Fibroblast of lung (primary cell): ENCODE measurements around the gene ZNF521. TPM values are rescaled to one million over a fixed set of nuclear protein-coding genes. Genes with fewer than 3 reads are reported as not detected.

Experiments used
- DNase-seq, 2 donors: peaks; one replicate each; pipeline versions ENCODE4 v3.0.0 to v3.0.0-alpha.2; 2010; ENCODE audit warnings: low read depth in 2 of 2
- H2AFZ ChIP-seq: 2 replicates; pipeline ENCODE4 v1.5.1; 2012; ENCODE audit warnings: low read length, control low read depth, inconsistent platforms
- H3K27ac ChIP-seq: 2 replicates; pipeline ENCODE4 v1.5.1; 2011; ENCODE audit warnings: low read length, control low read depth; ENCODE audit not compliant: insufficient read depth
- H3K27me3 ChIP-seq: 2 replicates; pipeline ENCODE4 v1.5.1; 2011; ENCODE audit warnings: mild to moderate bottlenecking, low read length; ENCODE audit not compliant: control insufficient read depth, insufficient read depth
- H3K36me3 ChIP-seq: 2 replicates; pipeline ENCODE4 v1.5.1; 2011; ENCODE audit warnings: low read length; ENCODE audit not compliant: control insufficient read depth, insufficient read depth
- H3K4me1 ChIP-seq: 2 replicates; pipeline ENCODE4 v1.5.1; 2011; ENCODE audit warnings: low read length; ENCODE audit not compliant: control insufficient read depth, insufficient read depth; ENCODE audit errors: extremely low read depth
- H3K4me2 ChIP-seq: 2 replicates; pipeline ENCODE4 v1.5.1; 2011; ENCODE audit warnings: low read length, control low read depth; ENCODE audit not compliant: insufficient read depth; ENCODE audit errors: extremely low read depth
- H3K4me3 ChIP-seq, 4 experiments: fragments of 200-600 bp in 1 of 4; sonication (generic) in 1 of 4; replicated peaks in 1 of 4; 2 replicates each; pipeline ENCODE4 v1.5.1; 2011 to 2016; ENCODE audit warnings: low read length in 4 of 4, low read depth in 3 of 4, mild to moderate bottlenecking in 3 of 4, control low read depth in 2 of 4, inconsistent platforms in 1 of 4, mixed read lengths in 1 of 4; ENCODE audit not compliant: insufficient read depth in 1 of 4; ENCODE audit errors: control extremely low read depth in 1 of 4
- H3K79me2 ChIP-seq: 2 replicates; pipeline ENCODE4 v1.5.1; 2012; ENCODE audit warnings: mild to moderate bottlenecking, low read length, inconsistent platforms; ENCODE audit not compliant: control insufficient read depth, insufficient read depth
- H3K9ac ChIP-seq: 2 replicates; pipeline ENCODE4 v1.5.1; 2011; ENCODE audit warnings: mild to moderate bottlenecking, low read length, control low read depth; ENCODE audit not compliant: insufficient read depth
- H3K9me3 ChIP-seq: 2 replicates; pipeline ENCODE4 v1.5.1; 2012; ENCODE audit warnings: low read depth, low read length; ENCODE audit not compliant: control insufficient read depth, insufficient read depth
- H4K20me1 ChIP-seq: 2 replicates; pipeline ENCODE4 v1.5.1; 2011; ENCODE audit warnings: low read length; ENCODE audit not compliant: control insufficient read depth, insufficient read depth; ENCODE audit errors: extremely low read depth
- EZH2 ChIP-seq: IDR thresholded peaks from 2 replicates; pipeline ENCODE4 v1.5.1; 2012; ENCODE audit warnings: low read length, control low read depth, mild to moderate bottlenecking; ENCODE audit errors: missing control alignments
- polyA plus RNA-seq, 2 donors: library from polyadenylated mRNA; depleted of rRNA in 1 of 2; stranded (reverse) in 1 of 2; unstranded in 1 of 2; fragments of >200 nt; gene quantifications; 2 replicates each; pipeline ENCODE4 v1.2.1, GENCODE V29; 2011 to 2012; ENCODE audit warnings: missing spikeins in 1 of 2
- total RNA-seq: library from RNA; depleted of rRNA; stranded (reverse); fragments of >200 nt; gene quantifications from 2 replicates; pipeline ENCODE4 v1.2.1, GENCODE V29; 2014
- TF ChIP-seq, protein P1 (sequence below), 2 donors: IDR thresholded peaks in 1 of 2; conservative IDR thresholded peaks in 1 of 2; 1 replicate in 1 of 2; 2 replicates in 1 of 2; pipeline ENCODE4 v1.5.1; 2011 to 2012; ENCODE audit warnings: low read length in 2 of 2, control low read depth in 1 of 2, inconsistent platforms in 1 of 2, low read depth in 1 of 2, mild to moderate bottlenecking in 1 of 2

The ZNF521 gene
- total and polyA plus RNA-seq, 2 donors (not counting 1 experiment from before 2014, with no cell fraction given): 25.2 to 43.6 TPM

DNA sequence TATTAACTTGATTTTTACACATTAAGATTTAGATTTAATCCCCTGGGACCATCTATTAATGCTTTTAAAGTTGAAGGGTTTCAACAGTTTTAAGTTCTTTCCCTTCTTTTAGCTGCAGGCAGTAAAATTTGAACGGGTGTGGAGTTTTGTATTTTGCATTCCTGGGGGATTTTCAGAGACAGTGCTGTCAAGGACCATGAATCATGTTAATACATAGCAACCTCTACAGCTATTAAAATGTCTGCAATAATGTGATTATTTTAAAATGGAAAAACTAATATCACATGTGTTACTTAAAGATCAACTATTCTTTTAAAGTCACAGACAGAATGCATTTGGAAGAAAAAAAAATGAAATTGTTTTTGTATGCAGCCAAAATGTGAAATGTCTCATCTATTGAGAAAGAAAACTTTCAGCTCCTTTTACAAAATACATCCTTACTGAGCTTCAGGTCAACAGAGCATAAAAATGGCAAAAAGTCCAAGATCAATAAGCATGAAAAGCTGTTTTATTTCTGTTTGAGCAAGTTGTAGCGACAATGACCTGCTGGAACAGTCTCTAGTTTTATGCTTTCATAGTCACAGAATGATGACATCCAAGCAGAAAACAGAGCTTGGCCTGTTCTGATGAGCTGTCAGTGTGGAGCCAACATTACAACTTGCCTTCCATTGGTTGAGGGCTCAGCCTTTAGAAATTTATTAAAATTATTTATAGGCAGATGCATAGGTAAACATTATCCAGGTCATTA is 21.6 kb upstream of the ZNF521 start:
- no peaks in the 10 kb centered on the region for H3K4me1 ChIP-seq
- DNase-seq: no peak
- no peaks in the 10 kb centered on the region for H3K9me3 ChIP-seq
- no peak overlapping the region for H3K27ac ChIP-seq
- no peak overlapping the region for H3K9ac ChIP-seq
- H3K4me2 ChIP-seq: no peak overlapping the region
- no peak overlapping the region for H2AFZ ChIP-seq
- no peaks in the 10 kb centered on the region for H3K27me3 ChIP-seq
- H4K20me1 ChIP-seq: no peaks in the 10 kb centered on the region
- H3K79me2 ChIP-seq: no peaks in the 10 kb centered on the region
- no peak for TF ChIP-seq EZH2
- TF ChIP-seq, protein P1, sequence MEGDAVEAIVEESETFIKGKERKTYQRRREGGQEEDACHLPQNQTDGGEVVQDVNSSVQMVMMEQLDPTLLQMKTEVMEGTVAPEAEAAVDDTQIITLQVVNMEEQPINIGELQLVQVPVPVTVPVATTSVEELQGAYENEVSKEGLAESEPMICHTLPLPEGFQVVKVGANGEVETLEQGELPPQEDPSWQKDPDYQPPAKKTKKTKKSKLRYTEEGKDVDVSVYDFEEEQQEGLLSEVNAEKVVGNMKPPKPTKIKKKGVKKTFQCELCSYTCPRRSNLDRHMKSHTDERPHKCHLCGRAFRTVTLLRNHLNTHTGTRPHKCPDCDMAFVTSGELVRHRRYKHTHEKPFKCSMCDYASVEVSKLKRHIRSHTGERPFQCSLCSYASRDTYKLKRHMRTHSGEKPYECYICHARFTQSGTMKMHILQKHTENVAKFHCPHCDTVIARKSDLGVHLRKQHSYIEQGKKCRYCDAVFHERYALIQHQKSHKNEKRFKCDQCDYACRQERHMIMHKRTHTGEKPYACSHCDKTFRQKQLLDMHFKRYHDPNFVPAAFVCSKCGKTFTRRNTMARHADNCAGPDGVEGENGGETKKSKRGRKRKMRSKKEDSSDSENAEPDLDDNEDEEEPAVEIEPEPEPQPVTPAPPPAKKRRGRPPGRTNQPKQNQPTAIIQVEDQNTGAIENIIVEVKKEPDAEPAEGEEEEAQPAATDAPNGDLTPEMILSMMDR (conservative IDR thresholded peaks at IDR 0.05 in 1 of 2, IDR thresholded peaks at IDR 0.05 in 1 of 2; ENCODE audit: low read depth in 1 of 2, low read length in 2 of 2): no peak
- H3K36me3 ChIP-seq: no peaks in the 10 kb centered on the region
- no peak overlapping the region for H3K4me3 ChIP-seq

DNA sequence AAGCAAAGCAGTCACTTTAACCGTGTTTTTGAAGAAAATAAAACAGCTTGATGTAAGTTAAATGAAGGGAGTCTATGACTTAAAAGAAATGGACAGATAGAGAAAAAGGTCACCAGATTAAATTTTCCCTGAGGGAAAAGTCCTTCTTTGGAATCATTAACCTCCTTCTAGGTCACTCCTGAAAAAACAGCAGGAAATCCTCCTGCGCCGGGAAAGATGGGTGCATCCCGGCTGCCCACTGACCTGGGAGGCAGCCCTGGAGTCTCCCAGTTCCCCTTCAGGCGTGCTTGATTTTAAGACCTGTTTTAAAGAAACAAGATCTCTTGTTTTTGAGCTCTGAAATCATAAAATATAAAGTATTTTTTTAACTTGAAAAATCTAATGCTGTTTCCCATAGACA is 18.4 kb upstream of the ZNF521 start:
- H4K20me1 ChIP-seq: no peaks in the 10 kb centered on the region
- no peak for TF ChIP-seq EZH2
- TF ChIP-seq, protein P1 (conservative IDR thresholded peaks at IDR 0.05 in 1 of 2, IDR thresholded peaks at IDR 0.05 in 1 of 2; ENCODE audit: low read depth in 1 of 2, low read length in 2 of 2): no peak
- H3K4me3 ChIP-seq: no peak overlapping the region
- no peaks in the 10 kb centered on the region for H3K27me3 ChIP-seq
- no peak for DNase-seq
- H3K4me1 ChIP-seq: no peaks in the 10 kb centered on the region
- H3K36me3 ChIP-seq: no peaks in the 10 kb centered on the region
- H3K4me2 ChIP-seq: no peak overlapping the region
- H3K27ac ChIP-seq: no peak overlapping the region
- no peaks in the 10 kb centered on the region for H3K79me2 ChIP-seq
- no peak overlapping the region for H3K9ac ChIP-seq
- no peak overlapping the region for H2AFZ ChIP-seq
- no peaks in the 10 kb centered on the region for H3K9me3 ChIP-seq

DNA sequence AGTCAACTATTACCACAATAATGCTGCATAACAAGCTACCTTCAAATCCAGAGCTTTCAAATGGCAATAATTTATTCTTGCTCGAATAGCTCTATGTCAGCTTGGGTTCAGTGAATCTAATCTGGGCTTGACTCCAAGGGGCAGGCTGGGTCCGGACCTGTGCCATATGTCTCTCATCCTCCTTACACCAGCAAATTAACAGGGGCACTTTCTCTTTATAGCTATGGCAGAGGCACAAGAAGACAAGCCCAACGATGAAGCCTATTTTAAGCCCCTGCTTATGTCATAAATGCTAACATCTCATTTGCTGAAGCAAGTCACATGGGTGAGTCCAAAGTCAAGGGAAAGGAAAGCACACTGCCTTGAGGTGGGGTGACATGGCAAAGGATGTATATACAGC is 13.3 kb upstream of the ZNF521 start:
- no peak overlapping the region for H2AFZ ChIP-seq
- no peak overlapping the region for H3K27ac ChIP-seq
- H4K20me1 ChIP-seq: no peaks in the 10 kb centered on the region
- H3K9me3 ChIP-seq: no peaks in the 10 kb centered on the region
- H3K36me3 ChIP-seq: no peaks in the 10 kb centered on the region
- no peak for TF ChIP-seq EZH2
- TF ChIP-seq, protein P1 (conservative IDR thresholded peaks at IDR 0.05 in 1 of 2, IDR thresholded peaks at IDR 0.05 in 1 of 2; ENCODE audit: low read depth in 1 of 2, low read length in 2 of 2): no peak
- H3K4me3 ChIP-seq: no peak overlapping the region
- H3K4me1 ChIP-seq: no peaks in the 10 kb centered on the region
- H3K27me3 ChIP-seq: no peaks in the 10 kb centered on the region
- H3K79me2 ChIP-seq: no peaks in the 10 kb centered on the region
- no peak overlapping the region for H3K9ac ChIP-seq
- DNase-seq: no peak
- H3K4me2 ChIP-seq: no peak overlapping the region
